ENCODE data around the gene OR2AG1.

DNA sequence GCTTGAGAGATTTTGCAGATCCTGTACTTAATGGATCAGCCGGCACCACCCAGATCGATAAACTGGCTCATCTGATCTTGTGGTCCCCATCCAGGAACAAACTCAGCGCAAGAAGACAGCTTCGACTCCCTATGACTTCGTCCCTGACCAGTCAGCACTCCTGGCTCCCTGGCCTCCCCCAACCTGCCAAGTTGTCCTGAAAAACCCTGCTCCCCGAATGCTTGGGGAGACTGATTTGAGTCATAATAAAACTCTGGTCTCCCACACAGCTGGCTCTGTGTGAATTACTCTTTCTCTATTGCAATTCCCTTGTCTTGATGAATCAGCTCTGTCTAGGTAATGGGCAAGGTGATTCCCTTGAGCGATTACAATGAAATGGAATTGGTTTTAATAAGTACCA is 40.6 kb upstream of the OR2AG1 start:
- TF ChIP-seq POLR2A (IDR thresholded peaks at IDR 0.05): no peak
- TF ChIP-seq CTCF (IDR thresholded peaks at IDR 0.05): no peak
